Neural crest cell (in vitro differentiated cells): ENCODE measurements around the gene TBK1. TPM values are rescaled to one million over a fixed set of nuclear protein-coding genes. Genes with fewer than 3 reads are reported as not detected.
"Not testable (repeated sequence)": the region's sequence is repeated elsewhere in the genome, so short reads cannot be mapped to it uniquely, and the experiment has no call there.

Experiments
- DNase-seq: peaks from one replicate; pipeline ENCODE4 v3.0.0; 2021; ENCODE audit warnings: low read depth, mixed read lengths, low spot score
- H3K27ac Mint-ChIP-seq: one replicate; pipeline ENCODE4 v1.8.0; 2021; ENCODE audit warnings: mild to moderate bottlenecking, mixed read lengths; ENCODE audit not compliant: unreplicated experiment
- H3K27me3 Mint-ChIP-seq: 2 replicates; pipeline ENCODE4 v1.8.0; 2021; ENCODE audit warnings: low read depth, mild to moderate bottlenecking, mixed read lengths
- H3K36me3 Mint-ChIP-seq: 2 replicates; pipeline ENCODE4 v1.8.0; 2021; ENCODE audit warnings: low read depth, mild to moderate bottlenecking, mixed read lengths
- H3K4me1 Mint-ChIP-seq: 2 replicates; pipeline ENCODE4 v1.8.0; 2021; ENCODE audit warnings: mixed read lengths
- H3K4me3 Mint-ChIP-seq: one replicate; pipeline ENCODE4 v1.8.0; 2021; ENCODE audit warnings: mild to moderate bottlenecking, mixed read lengths
- H3K9me3 Mint-ChIP-seq: 2 replicates; pipeline ENCODE4 v1.8.0; 2021; ENCODE audit warnings: mixed read lengths
- total RNA-seq: library from RNA; stranded (reverse); gene quantifications from 2 replicates; pipeline ENCODE4 v1.2.1, GENCODE V29; 2021
- TF ChIP-seq, protein P1 (sequence below): fragments of 200-600 bp; sonication (generic); conservative IDR thresholded peaks from 2 replicates; pipeline ENCODE4 v1.5.0; 2021; ENCODE audit warnings: antibody characterized with exemption, mild to moderate bottlenecking

TBK1 gene
- total RNA-seq, 1 donor from 2014 or later = 16.4 TPM

DNA sequence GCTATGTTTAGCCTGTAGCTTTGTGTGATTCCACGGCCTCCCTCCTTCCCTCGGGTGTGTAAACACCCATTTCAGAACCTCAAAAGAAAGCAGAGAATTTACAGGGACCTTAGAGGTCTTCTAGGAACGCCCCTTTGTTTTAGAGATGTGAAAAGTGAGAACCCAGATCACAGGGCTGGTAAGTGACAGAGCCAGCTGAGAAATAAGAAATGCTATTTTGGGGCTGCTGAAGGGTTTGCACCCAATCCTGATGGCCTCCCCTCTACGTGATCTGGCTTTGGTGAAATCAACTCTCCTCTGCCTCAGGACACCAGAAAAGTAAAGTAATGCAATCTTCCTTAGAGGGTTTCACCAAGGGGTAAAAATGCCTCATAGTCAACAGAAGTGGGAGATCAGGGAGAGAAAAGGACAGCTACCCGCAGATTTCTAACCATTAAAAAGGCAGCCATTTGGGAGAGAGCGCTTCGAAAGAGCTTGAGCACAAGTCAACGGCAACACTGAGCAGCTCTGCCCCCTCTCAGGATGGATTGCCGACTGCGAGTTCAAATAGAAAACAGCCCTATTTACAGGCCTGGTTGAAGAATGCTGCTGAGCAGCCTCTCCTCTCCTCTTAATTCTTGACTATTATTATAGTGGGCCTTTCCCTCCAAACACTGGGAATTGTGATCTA, 79.9 kb downstream of the TBK1 start:
- Mint-ChIP-seq H3K27ac (no peak overlapping the region), H3K9me3 (no peaks in the 10 kb centered on the region), H3K4me3 (no peak overlapping the region), H3K27me3 (no peaks in the 10 kb centered on the region), H3K4me1 (peaks cover 5% of the 10 kb centered on the region), H3K36me3 (no peaks in the 10 kb centered on the region)
- TF ChIP-seq, protein P1, sequence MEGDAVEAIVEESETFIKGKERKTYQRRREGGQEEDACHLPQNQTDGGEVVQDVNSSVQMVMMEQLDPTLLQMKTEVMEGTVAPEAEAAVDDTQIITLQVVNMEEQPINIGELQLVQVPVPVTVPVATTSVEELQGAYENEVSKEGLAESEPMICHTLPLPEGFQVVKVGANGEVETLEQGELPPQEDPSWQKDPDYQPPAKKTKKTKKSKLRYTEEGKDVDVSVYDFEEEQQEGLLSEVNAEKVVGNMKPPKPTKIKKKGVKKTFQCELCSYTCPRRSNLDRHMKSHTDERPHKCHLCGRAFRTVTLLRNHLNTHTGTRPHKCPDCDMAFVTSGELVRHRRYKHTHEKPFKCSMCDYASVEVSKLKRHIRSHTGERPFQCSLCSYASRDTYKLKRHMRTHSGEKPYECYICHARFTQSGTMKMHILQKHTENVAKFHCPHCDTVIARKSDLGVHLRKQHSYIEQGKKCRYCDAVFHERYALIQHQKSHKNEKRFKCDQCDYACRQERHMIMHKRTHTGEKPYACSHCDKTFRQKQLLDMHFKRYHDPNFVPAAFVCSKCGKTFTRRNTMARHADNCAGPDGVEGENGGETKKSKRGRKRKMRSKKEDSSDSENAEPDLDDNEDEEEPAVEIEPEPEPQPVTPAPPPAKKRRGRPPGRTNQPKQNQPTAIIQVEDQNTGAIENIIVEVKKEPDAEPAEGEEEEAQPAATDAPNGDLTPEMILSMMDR = no peak
- no peak for DNase-seq

DNA sequence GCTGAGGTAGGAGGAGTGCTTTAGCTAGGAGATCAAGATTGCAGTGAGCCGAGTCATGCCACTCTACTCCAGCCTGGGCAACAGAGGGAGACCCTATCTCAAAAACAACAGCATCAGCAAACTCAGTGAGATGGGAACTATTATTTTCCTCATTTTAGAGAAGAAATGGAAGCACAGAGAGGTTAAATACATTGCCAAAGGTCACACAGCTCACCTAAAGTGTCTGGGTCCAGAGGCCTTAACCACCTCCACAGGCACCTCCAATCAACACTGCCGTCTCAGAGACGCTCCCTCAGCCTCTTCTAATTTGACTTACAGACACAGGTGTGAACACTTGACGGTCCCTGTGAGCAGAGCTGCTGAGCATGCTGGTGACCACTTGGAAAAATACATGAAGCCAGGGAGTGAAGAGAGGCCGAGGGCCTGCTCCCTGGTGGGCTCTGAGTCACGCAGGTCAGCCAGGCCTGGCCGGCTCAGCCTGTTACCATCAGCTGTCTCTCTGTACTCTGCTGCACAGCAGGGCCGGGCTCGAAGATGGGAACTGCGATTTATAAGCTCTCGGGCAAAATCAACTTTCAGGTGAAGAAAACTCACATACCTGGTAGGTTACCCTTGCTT, 80.9 kb downstream of the TBK1 start:
- Mint-ChIP-seq H3K36me3 (no peaks in the 10 kb centered on the region), H3K4me1 (peaks cover 5% of the 10 kb centered on the region), H3K4me3 (no peak overlapping the region), H3K27ac (no peak overlapping the region), H3K9me3 (no peaks in the 10 kb centered on the region), H3K27me3 (no peaks in the 10 kb centered on the region)
- no peak for DNase-seq
- TF ChIP-seq, protein P1 = no peak

DNA sequence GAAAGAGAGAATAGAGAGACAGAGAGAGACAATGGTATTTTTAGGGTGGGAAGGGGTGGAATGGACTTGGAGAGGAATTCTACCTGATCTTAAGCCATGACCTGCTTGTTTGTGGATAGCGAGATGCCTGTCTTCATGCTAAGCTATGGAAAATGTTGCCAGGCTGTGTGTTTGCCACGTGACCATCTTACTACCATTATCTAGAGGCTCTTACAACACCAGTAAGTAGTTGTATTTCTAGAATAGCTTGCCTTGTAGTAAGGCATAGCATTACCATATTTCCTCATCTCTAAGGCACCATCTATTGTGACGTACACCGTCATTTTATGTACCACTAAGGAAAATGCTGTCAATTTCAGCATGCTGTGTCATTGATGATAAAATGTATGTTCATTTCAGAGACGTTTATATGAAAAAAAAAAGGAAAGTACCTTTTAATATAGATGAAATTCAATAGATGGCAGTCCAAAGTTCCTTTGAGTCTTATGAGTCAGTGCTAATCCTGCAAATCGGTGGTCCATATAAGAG, 82.8 kb downstream of the TBK1 start:
- H3K9me3 Mint-ChIP-seq = no peaks in the 10 kb centered on the region
- TF ChIP-seq, protein P1 = no peak
- H3K27ac Mint-ChIP-seq = no peak overlapping the region
- no peak for DNase-seq
- no peaks in the 10 kb centered on the region for H3K36me3 Mint-ChIP-seq
- H3K27me3 Mint-ChIP-seq = no peaks in the 10 kb centered on the region
- no peak overlapping the region for H3K4me3 Mint-ChIP-seq
- H3K4me1 Mint-ChIP-seq = peaks cover 5% of the 10 kb centered on the region

DNA sequence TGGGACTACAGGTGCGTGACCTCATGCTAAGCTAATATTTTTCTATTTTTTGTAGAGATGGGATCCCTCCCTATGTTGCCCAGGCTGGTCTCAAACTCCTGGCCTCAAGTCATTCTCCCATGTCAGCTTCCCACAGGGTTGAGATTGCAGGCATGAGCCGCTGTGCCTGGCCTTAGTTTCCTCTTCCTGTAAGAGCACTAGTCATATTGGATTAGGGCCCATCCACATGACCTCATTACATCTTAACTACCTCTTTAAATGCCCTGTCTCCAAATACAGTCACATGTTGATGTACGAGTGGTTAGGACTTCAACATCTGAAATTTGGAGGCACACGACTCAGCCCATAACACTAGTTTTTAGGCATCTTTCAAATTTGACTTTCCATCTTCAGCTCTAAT, 86.2 kb downstream of the TBK1 start:
- H3K4me1 Mint-ChIP-seq = no peaks in the 10 kb centered on the region
- no peak for DNase-seq
- H3K4me3 Mint-ChIP-seq = no peak overlapping the region
- no peaks in the 10 kb centered on the region for H3K36me3 Mint-ChIP-seq
- H3K9me3 Mint-ChIP-seq = no peaks in the 10 kb centered on the region
- TF ChIP-seq, protein P1 = no peak
- no peaks in the 10 kb centered on the region for H3K27me3 Mint-ChIP-seq
- no peak overlapping the region for H3K27ac Mint-ChIP-seq

DNA sequence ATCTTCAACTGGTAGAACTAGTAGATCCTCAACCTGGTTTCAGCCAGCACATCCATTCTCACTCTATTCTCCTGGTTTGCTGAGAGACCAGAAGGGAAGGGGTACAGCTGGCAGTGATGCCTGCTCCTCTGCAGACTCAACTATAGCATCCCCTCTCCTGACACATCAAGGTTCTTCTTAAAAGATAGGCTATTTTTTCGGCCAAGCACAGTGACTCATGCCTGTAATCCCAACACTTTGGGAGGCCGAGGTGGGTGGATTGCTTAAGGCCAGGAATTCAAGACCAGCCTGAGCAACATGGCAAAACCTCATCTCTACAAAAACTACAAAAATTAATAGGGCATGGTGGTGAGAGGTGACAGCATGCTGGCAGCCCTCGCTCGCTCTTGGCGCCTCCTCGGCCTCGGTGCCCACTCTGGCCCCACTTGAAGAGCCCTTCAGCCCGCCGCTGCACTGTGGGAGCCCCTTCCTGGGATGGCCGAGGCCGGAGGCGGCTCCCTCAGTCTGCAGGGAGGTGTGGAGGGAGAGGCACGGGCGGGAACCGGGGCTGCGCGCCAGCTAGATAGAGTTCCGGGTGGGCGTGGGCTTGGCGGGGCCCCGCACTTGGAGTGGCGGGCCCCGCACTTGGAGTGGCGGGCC, 90.6 kb downstream of the TBK1 start:
- H3K9me3 Mint-ChIP-seq, H3K4me3 Mint-ChIP-seq, H3K27ac Mint-ChIP-seq, DNase-seq, H3K4me1 Mint-ChIP-seq, H3K27me3 Mint-ChIP-seq, H3K36me3 Mint-ChIP-seq: not testable (repeated sequence)
